ENCODE measurements around the gene NAA60. TPM values are rescaled to one million over a fixed set of nuclear protein-coding genes. Genes with fewer than 3 reads are reported as not detected.

NAA60 gene
- total and polyA plus RNA-seq, 2 of the 13 experiments (the other 11 are each of a cell fraction or from before 2014, with no cell fraction given), result 14.7 to 32.0 TPM

- TF ChIP-seq ZFAT (CRISPR knock-in tag; conservative IDR thresholded peaks at IDR 0.05) (no peak), TAF1 (CRISPR knock-in tag; IDR thresholded peaks at IDR 0.05) (no peak; the same call in 1 of the 2 replicates), GTF2F1 (IDR thresholded peaks at IDR 0.05; ENCODE audit: low read length) (no peak), ZNF3 (CRISPR knock-in tag; IDR thresholded peaks at IDR 0.05) (no peak), ZNF589 (CRISPR knock-in tag; conservative IDR thresholded peaks at IDR 0.05) (no peak), FOXK1 (CRISPR knock-in tag; IDR thresholded peaks at IDR 0.05; ENCODE audit: borderline replicate concordance, low read depth) (no peak), SAP130 (CRISPR knock-in tag; IDR thresholded peaks at IDR 0.05; ENCODE audit: low read depth) (peak; percentile 74), ZZZ3 (CRISPR knock-in tag; IDR thresholded peaks at IDR 0.05; ENCODE audit: borderline replicate concordance) (no peak), ZHX2 (IDR thresholded peaks at IDR 0.05; ENCODE audit: low read depth) (no peak), ZHX2 (CRISPR knock-in tag; IDR thresholded peaks at IDR 0.05; ENCODE audit: borderline replicate concordance) (no peak), BRCA1 (CRISPR knock-in tag; IDR thresholded peaks at IDR 0.05) (no peak), ZNF850 (CRISPR knock-in tag; conservative IDR thresholded peaks at IDR 0.05) (no peak), ZNF335 (CRISPR knock-in tag; IDR thresholded peaks at IDR 0.05) (no peak), FIP1L1 (IDR thresholded peaks at IDR 0.05; ENCODE audit: borderline replicate concordance, insufficient read depth, low read depth, low read length) (no peak), GABPB1 (CRISPR knock-in tag; IDR thresholded peaks at IDR 0.05) (peak; percentile 87), ZBTB8A (CRISPR knock-in tag; IDR thresholded peaks at IDR 0.05; ENCODE audit: borderline replicate concordance, low read depth) (no peak), RBAK (CRISPR knock-in tag; IDR thresholded peaks at IDR 0.05) (no peak), FOXP4 (CRISPR knock-in tag; IDR thresholded peaks at IDR 0.05) (no peak), JARID2 (CRISPR knock-in tag; IDR thresholded peaks at IDR 0.05; ENCODE audit: insufficient replicate concordance) (no peak), NCOR1 (IDR thresholded peaks at IDR 0.05; ENCODE audit: borderline replicate concordance, low read length) (no peak)
- TF ChIP-seq, protein P1, sequence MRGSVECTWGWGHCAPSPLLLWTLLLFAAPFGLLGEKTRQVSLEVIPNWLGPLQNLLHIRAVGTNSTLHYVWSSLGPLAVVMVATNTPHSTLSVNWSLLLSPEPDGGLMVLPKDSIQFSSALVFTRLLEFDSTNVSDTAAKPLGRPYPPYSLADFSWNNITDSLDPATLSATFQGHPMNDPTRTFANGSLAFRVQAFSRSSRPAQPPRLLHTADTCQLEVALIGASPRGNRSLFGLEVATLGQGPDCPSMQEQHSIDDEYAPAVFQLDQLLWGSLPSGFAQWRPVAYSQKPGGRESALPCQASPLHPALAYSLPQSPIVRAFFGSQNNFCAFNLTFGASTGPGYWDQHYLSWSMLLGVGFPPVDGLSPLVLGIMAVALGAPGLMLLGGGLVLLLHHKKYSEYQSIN (CRISPR knock-in tag; IDR thresholded peaks at IDR 0.05; ENCODE audit: borderline replicate concordance), result no peak
These were observed at the start of gene NAA60, which contains the start of gene ZNF597 (continued) for GRCh38 chr16:3443108-3444031.
